GM21381 (cell line): ENCODE results near the gene ATP1A1.

ENCODE experiments used
- ATAC-seq: cut with Tn5 transposase; IDR thresholded peaks from one replicate; pipeline ENCODE4 v1.9.1; 2021; ENCODE audit warnings: mild to moderate bottlenecking, moderate library complexity; ENCODE audit not compliant: unreplicated experiment

Gene ATP1A1

DNA sequence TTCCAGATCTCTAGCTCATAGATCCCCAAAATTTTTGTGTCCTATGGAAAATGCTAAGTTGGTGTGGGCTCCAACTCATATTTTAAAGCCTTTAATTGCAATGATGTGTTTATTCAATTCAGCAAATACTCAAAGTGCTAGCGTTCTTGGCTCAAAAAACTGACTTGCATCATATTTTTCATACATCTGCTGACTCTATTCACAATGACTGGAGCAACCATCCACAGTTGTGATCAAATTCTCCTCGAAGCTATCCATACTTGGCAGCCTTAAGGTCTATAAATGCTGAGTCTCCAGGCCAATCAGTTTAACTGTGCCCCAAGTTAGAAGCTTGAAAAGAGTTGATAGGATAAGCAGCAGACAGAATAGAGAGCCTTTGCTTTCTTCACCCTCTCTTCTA, 2.9 kb upstream of the ATP1A1 start:
- no peak for ATAC-seq

DNA sequence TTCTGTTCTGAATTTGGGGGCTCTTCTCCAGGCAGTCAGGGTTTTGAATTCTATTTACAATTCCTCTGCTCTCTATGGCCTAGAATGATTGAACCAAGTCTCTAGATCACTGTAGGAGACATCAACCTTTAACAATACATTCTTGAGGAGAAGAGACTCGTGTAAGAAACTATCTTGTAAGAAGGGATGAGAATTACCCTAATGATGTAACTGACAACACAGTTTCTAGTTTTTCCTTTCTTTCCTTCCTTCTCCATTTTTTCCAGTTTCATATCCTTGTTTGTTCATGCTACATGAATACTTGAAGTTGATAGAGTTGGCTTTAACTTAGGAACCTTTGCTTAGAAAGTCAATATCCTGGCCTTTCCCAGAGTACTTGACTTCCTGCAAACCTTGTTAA, 1.3 kb upstream of the ATP1A1 start:
- no peak for ATAC-seq

DNA sequence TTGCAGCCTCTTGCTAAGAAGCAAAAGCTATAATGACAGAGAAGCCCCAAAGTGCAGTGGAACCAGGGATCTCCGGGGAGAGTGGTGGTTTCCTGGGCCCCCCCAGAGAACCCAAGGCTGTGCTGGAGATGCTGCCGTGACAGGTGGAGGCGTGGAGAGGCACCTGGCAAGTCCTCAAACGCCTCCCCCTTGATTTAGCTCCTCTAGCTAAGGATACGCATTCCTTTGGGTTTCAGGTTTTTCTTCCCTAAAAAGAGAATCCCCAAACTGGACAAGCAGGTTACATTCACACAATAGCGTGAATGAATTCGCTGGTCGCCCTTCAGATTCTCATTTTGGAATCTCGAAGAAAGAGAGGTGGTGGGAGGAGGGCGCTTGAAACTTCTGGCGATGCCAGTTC, 853 bp upstream of the ATP1A1 start:
- ATAC-seq: no peak

DNA sequence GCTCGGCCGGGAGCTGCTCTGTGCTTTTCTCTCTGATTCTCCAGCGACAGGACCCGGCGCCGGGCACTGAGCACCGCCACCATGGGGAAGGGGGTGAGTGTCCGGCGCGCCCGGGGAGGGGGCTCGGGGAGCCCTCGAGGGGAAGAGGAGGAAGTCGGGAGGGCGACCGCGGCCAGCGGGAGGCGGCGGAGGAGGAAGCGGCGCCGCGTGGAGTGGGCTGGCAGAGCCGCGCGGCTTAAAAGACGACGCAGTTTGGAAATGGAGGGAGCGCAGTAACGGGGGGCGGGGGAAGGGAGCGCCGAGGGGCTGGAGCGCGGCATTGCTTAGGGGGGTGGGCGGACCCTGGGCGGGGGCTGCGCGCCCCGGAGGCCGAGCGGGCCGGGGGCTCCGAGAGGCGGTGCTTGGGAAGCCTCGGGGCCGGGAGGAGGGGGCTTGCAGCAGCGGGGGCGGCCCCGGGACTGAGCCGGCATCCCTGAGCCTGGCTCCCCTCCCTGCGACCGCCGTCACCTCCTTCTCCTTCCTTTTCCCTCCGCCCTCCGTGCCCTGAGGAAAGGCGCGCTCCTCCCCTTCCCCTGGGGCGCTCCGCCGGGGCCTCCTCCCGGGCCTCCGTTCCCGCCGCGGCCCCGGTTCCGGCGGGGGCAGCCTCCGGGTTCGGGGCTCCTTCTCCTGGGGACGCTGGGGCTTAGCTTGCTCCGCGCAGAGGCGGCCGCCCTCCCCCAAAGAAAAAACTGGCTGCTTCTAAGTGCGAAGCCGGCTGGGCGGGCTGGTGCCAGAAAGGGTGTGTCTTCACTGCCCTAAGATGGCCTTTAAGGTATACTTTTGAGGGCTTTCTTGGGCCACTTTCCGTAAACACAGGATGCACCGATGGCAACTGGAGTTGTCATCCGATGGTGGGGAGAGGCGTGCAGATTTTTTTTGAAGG, 648 bp downstream of the ATP1A1 start:
- peak; percentile 7 for ATAC-seq

DNA sequence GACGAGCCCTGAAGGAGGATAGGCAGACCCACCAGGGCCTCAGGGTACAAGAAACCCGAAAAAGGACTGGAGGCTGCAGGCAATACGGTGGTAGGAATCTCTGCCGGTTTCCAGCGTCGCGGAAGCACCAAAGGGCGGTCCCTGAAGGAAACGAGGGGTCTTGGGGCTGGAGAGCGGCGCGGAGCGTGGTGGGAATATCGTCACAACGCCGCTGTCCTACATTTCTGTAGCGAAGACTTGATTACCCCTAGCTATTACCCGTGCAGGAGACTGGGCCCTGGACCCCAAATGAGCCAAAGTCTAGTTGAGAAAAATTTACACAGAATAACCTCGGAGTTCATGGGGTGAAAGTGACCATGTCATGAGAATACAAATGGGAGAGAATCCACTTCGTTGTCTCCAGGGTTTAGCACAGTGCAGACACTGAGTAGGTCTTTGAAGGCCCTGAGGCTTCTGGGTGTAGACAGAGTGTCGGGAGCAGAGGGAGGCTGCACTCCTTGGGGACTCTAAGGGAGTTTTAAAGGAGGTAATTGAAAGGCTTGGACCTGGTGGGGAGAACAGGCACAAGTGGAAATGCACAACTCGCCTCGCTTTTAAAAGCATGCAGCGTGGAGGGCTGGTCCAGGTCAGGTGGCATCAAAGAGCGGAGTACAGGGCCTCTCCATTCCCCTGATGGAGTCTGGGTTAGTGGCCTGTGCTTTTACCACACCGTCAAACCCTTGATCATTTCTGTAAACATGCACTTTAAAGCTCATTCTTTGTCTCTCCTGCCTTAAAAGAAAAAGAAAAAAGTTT, 1.5 kb downstream of the ATP1A1 start:
- no peak for ATAC-seq

DNA sequence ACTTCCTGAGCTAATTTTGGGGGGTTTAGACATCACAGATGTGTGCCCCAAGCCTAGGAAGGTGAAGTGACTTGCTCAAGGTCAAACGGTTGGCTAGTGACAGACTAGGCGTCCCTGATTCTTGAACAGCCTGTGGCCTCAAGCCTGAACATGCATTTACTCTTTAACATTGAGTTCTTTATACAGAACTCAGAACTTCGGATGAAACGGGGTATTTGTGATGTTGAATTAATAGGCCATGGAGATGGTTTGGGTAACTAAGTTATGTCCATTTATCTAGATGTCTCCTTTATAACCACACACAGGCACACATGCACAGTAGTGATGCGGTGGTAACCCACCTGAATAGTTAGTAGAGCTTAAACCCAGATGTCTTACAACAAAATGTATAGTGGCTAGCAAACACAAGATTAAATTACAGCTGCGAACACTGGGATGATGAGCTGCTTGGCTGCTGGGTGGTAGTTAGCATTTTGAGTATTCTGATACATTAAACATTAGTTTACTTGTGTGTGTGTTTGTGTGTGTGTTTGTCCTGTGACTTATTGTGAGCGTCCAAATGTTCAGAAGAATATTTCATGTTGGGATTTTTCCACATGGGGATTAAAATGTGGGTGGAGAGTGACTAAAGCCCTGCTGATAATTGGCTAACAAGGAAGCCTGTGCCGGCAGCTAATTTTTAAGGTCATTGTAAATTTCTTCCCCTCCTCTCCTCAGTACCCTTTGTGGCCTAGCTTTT, 2.3 kb downstream of the ATP1A1 start:
- no peak for ATAC-seq

DNA sequence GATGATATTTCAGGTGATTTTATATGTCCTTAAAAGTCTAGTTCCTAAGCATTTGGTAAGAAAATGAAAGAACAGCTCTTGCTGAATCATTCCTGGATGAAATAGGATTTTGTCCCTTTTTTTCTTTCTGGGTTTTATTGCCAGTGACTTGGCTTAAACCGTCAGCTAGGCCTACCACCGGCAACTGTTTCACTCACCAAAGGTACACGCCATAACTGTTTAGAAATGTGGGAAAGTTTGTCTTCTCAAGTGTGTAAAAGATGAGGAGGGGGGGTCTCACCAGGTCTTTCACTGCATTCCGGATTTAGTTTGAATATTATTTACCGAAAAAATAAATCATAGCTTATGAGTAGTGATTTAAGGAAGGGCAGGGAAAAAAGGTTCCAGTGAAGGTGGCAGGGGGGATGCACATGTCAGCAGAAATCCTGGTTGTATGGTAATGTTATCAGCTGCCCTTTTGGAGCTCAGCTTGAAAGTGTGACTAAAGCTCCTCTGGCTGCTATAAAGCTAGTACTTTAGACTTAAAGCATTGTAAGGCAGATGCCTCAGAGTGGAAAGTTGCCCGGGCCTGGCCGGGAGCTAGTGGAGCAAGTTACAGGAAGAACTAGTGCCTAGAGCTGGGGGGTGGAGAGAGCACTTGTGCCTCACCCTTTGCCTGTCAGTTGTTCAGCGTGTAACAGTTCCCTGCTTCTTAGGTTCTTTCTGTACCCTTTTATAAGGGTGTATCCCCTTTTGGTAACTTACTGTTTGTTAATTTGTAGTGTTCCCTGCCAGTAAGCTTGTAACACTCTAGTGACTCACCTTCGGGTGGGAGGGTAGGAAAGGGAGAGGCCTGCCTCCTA, 3.1 kb downstream of the ATP1A1 start:
- no peak for ATAC-seq

DNA sequence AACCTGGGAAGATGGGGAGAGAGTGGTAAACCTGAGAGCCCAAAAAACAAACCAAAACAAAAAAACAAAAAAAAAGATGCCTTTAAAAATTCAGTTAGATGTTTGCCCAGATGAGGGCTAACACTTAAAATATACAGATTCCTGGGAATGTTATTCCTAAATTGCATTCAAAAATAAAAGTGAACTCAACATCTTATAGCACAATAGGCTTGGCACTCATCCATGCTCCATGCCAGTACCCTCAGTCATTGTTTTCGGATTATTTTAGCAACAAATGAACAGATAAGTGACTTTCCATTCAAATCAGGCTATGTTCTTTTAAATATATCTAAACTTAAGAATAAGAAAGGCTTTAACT, 3.7 kb downstream of the ATP1A1 start:
- ATAC-seq: no peak

DNA sequence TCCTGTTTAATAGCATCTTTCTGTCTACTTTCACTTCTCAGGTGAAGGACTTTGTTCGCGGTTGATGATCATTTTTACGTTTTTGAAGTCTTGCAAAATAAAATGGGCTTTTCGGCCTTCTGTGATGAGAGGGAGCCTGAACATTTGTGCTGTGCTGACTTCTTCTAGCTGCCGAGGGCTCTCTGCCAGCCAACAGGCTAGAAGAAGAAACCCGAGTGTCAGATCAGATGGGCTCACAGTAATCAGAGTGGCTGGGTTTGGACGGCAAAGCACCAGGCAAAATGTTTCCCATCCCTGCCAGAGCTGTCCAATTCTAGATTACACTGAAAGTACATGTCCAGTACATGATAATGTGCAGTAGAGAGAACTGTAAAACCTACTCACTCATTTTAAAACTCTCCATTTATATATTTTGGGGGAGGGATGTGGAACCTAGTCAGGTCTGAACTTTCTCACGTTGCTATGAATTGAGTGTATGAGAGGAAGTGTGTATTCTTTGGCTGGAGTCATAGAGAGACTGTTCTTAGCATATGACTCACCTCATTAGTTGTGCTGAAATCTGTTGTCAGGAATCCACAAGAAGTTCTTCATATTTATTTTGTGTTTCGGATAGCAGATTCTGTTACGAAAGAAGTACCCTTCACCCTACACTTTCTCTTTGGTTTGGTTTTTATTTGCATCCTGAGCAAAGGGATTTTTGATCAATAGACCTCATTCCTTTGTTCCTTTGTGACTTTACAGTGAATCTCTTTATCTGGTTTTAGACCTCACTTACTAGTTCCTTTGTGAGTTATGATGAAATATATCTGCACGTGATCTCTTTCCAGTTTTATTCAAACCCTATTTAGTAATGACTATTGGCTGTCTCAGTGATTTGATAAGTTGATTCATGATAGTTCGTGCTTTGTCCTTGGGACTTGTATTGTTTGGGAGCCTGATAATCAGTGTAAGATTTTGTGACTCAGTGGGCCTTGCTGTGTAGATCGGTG, 4.8 kb downstream of the ATP1A1 start:
- ATAC-seq: peak; percentile 64

DNA sequence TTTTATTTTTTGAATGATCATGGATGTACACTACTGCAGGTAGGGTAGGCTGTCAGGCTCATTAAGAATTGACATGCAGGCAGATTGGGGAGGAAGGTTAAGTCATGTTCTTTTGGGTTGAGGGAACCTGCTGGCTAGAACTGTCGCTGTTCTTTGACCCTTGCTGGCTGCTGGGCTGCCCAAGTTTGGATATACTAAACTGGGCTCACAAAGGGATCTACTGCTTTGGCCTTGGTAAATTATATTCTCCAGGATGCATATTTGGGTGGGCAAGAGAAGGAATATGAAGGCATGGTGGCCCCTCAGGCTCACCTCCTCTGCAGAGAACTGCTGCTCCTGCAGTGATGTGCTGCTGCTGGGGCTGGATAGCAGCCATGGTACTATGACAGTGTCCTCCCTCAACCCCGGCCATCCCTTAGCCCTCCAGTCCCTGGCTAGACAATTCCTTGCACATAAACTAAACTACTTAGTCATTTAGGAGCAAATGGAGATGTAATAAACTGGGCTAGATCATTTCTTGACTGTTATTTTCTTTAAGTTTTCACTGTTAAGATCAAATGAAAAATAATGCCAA, 6.1 kb downstream of the ATP1A1 start:
- no peak for ATAC-seq

DNA sequence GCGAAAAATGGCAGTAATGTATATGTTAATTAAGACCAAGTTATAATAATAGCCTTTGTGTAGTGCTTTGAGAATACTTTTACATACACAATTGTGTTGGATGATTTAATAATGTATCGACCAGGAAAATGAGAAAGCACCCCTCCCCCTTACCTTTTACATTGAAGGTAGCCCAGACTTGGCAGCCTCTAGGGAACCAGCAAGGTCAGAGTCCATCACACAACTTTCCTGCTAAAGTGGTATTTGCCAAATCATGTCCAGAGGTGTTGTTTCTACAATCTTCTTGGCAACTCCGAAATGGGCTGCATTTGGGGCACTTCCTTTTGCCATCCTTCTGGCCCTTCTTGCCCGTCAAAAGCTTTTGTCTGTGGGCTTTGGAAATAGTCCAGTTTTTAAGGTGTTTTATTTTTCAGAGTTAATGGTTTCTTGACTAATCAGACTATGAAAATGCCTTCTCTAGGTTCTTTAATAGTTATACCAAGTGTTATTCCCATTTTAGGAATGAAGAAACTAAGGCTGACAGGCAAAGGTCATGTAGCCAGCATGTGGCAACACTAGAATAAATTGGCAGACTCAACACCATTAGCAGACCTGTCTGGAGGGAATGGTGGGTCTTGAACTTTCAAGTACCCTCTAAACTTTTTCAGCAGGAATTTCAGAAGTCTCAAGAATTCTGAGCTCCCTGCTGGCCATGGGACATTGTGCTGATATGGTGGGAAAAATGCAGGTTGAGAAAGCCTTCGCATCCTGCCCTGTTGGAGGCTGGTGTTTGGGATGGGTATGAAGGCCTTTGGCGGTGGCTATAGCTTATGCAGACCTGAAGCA, 6.8 kb downstream of the ATP1A1 start:
- no peak for ATAC-seq

DNA sequence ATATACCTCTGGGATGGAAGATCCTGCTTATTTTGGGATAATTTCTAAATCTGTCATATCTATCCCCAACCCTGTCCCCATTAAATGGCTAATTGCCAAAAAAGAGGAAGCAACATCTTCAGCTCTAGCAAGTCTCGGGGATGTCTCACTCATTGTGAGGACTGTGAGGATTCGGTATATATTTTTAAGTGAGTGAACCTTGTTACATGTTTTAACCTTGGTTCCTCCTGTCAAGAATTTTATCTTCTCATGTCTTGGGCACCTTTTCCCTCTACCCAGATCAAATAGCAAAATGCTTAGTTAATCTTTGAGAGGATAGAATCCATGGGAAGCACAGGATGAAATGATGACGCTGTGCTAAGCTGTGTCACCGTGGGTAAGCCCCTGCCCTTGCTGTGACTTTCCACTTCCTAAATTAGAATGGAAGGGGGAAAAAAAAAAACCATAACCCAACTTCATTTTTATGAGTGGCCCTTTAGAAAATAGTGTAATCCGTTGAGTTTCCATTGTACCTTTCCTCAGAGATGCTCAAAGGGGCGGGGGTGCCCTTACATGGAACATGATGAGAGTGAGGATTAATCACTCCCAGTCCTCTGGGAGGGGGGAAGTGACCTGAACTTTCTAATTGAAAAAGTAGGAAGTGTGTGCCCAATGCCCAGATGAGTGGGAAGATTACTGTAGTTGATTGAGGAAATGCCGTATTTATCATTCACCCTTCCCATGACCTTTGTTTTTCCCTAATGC, 7.6 kb downstream of the ATP1A1 start:
- no peak for ATAC-seq

DNA sequence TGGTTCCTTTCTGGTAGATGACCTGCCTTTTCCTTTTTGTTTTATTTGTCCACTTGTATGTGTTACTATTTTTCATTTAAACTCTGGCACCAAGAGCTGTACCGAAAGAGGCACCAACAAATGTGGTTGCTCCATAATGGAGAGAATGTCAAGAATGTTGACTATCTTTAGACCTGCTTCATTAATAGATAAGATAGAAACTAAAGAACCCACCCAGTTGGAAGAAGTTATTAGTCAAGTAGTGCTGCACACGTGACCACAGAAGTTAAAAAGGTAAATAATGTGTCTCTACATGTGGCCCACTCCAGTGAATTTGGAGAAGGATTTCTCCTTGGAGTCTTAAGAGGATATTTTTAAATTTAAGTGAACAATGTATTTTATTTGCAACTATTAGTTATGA, 9.3 kb downstream of the ATP1A1 start:
- ATAC-seq: no peak

DNA sequence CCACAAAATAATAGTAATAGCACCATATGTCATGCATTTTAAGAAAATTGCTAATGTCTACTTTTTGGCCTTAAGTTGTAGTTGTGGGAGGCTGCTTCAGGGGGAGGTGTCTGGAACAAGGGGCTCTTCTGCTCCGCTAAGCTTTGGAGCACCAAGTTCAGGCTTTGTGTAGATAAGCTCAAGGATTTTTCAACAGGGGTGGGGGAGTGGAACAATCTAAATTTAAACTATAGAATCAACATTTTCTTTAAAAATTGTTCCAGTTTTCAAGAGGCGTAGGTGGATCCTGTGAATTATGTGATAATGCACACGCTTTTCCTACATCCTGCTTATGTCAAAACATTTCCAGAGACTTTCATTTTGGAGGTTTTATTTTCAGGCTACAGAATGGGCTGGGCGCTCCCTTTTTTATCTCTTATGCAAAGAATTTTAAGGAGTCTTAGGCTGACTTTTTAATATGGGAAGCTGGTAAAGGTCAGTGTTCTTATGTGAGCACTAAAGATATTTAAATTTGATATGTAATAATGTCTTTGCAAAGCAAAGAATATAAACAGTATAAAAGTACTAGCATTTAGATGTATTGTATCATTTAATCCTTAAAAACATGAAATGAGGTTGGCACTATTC, 9.9 kb downstream of the ATP1A1 start:
- no peak for ATAC-seq

DNA sequence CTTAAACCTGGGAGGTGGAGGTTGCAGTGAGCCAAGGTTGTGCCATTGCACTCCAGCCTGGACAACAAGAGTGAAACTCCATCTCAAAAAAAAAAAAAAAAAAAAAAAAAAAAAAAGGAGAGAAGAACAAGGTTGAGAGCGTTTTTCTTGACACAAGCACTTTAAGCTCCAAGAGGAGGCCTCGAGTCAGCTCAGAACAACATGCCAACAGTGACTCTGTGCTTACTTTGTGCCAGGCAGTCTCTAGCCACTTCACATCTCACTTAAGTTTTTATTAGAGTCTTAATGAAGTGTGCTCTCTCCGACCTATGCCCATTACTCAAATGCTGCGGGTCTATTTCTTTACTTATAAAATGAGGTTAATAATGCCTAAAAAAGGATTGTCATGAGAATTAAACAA, 13.0 kb downstream of the ATP1A1 start:
- ATAC-seq: no peak

DNA sequence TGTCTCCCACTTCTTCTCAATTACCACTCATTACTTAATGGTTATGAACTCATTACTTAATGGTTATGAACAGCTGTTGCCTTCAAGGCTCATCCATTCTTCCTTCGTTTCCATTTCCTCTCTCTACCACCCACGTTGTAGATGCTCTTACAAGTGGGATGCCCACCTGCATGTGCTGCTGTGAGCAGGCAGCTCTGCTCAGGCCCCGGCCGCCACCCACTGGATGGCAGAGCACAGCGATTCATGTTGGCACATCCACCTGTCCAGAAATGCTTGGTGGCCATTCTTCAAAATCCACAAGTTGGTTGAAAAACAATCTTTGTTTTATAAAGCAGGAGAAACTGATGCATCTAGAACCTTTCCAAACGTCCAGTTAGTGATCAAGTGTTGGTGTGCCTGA, 14.5 kb downstream of the ATP1A1 start:
- no peak for ATAC-seq

DNA sequence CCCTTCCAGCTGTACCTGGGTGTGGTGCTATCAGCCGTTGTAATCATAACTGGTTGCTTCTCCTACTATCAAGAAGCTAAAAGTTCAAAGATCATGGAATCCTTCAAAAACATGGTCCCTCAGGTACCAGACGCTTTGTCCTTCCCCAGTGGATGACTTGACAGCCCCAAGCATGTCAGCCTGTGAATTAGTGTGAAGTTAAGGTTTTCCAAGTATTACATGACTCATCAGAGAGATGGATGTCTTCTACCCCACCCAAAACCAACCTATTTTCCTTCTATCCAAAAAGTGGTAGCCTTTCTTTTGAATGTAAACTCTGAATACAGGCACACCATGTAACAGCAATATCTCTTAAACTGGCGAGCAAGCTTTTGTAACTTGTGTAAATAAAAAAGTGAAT, 15.1 kb downstream of the ATP1A1 start:
- no peak for ATAC-seq
